HL-60 (cell line): ENCODE measurements around the gene DRG1.

Experiments used
- DNase-seq, 2 experiments: peaks; one replicate each; pipeline ENCODE4 v3.0.0-alpha.2; 2010 to 2020; ENCODE audit warnings: low read depth in 1 of 2, low spot score in 1 of 2
- H3K27ac ChIP-seq: fragments of 250-450 bp; sonication (Bioruptor Pico); replicated peaks from 2 replicates; pipeline ENCODE4 v1.5.1; 2020; ENCODE audit warnings: mild to moderate bottlenecking, moderate library complexity
- H3K27me3 ChIP-seq: fragments of 250-450 bp; sonication (Bioruptor Pico); 2 replicates; pipeline ENCODE4 v1.5.1; 2021; ENCODE audit warnings: mild to moderate bottlenecking, moderate library complexity; ENCODE audit not compliant: insufficient read depth, poor library complexity, severe bottlenecking
- H3K4me3 ChIP-seq: replicated peaks from 2 replicates; pipeline ENCODE4 v1.5.1; 2011; ENCODE audit warnings: mild to moderate bottlenecking, control low read depth, low read length; ENCODE audit not compliant: insufficient read depth
- GABPA ChIP-seq: IDR thresholded peaks from 2 replicates; pipeline ENCODE4 v1.6.1; 2012; ENCODE audit warnings: low read depth
- POLR2AphosphoS5 ChIP-seq: IDR thresholded peaks from 2 replicates; pipeline ENCODE4 v1.6.1; 2012; ENCODE audit warnings: low read depth
- REST ChIP-seq: IDR thresholded peaks from 2 replicates; pipeline ENCODE4 v1.6.1; 2012; ENCODE audit warnings: low read depth; ENCODE audit not compliant: insufficient replicate concordance
- SPI1 ChIP-seq: IDR thresholded peaks from 2 replicates; pipeline ENCODE4 v1.6.1; 2012; ENCODE audit warnings: low read depth, mild to moderate bottlenecking, borderline replicate concordance
- TF ChIP-seq, protein P1 (sequence below): IDR thresholded peaks from one replicate; pipeline ENCODE4 v1.5.1; 2011; ENCODE audit warnings: low read length, control low read depth, inconsistent platforms; ENCODE audit not compliant: insufficient read depth

DRG1 gene

GRCh38 chr22:31445642-31446041 lies 46.2 kb downstream of the DRG1 start:
- no peak overlapping the region for H3K27ac ChIP-seq
- no peak for TF ChIP-seq SPI1
- TF ChIP-seq GABPA = no peak
- TF ChIP-seq POLR2AphosphoS5 = no peak
- no peak for TF ChIP-seq REST
- TF ChIP-seq, protein P1, sequence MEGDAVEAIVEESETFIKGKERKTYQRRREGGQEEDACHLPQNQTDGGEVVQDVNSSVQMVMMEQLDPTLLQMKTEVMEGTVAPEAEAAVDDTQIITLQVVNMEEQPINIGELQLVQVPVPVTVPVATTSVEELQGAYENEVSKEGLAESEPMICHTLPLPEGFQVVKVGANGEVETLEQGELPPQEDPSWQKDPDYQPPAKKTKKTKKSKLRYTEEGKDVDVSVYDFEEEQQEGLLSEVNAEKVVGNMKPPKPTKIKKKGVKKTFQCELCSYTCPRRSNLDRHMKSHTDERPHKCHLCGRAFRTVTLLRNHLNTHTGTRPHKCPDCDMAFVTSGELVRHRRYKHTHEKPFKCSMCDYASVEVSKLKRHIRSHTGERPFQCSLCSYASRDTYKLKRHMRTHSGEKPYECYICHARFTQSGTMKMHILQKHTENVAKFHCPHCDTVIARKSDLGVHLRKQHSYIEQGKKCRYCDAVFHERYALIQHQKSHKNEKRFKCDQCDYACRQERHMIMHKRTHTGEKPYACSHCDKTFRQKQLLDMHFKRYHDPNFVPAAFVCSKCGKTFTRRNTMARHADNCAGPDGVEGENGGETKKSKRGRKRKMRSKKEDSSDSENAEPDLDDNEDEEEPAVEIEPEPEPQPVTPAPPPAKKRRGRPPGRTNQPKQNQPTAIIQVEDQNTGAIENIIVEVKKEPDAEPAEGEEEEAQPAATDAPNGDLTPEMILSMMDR = no peak
- H3K27me3 ChIP-seq = no peaks in the 10 kb centered on the region
- no peak for DNase-seq
- H3K4me3 ChIP-seq = no peak overlapping the region

DNA sequence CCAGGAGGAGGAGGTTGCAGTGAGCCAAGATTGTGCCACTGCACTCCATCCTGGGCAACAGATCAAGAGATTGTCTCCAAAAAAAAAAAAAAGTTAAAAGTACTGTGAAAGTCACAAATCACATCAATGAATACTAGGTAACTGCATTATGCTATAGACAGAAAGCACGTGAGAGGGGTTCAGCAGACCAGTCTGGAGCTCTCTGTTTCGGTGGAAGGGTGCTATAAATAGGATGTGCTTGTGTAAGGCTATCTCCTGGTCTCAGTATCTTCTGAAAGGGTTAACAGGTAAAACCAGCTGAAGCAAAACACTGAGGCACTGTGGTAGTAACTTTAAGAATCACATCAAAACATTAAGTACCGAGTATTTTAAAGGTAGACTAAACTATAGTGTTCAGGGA lies 46.8 kb downstream of the DRG1 start:
- DNase-seq = no peak
- Histone ChIP-seq H3K27ac (no peak overlapping the region), H3K27me3 (no peaks in the 10 kb centered on the region), H3K4me3 (no peak overlapping the region)
- TF ChIP-seq, protein P1 = no peak
- TF ChIP-seq GABPA (no peak), POLR2AphosphoS5 (no peak), REST (no peak), SPI1 (no peak)

DNA sequence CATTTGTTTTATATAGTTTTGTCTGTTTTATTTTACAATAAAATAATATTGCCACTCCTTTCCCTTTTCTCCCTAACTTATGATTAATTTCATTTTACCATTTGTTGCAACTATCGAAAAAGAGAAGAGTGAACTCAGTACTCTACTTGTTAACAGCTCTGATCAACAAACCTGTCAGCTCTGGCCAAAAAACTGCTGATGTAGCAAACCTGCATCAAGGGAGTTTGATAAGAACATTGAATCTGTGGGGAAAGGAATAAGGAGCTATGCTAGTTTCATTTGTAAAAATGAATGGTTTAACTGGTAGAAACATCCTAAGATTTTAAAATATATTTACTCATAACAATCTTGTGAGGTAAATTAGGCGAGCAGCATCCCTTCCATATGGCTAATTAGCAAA lies 47.4 kb downstream of the DRG1 start:
- no peak for DNase-seq
- Histone ChIP-seq H3K27me3 (no peaks in the 10 kb centered on the region), H3K4me3 (no peak overlapping the region), H3K27ac (no peak overlapping the region)
- TF ChIP-seq SPI1 (no peak), GABPA (no peak), POLR2AphosphoS5 (no peak), REST (no peak)
- TF ChIP-seq, protein P1 = no peak
